M059J (cell line): ENCODE data around the gene SLC12A3. TPM values are rescaled to one million over a fixed set of nuclear protein-coding genes. Genes with fewer than 3 reads are reported as not detected.
A peak's percentile ranks its signal among the peaks of the same experiment; 100 is the strongest.

Experiments used
- DNase-seq: peaks from one replicate; pipeline ENCODE4 v3.0.0-alpha.2; 2012; ENCODE audit warnings: low read depth
- total RNA-seq: library from RNA; depleted of rRNA; stranded (reverse); fragments of >200 nt; shearing (Covaris generic); gene quantifications from 2 replicates; pipeline ENCODE4 v1.2.3, GENCODE V29; 2014; rRNA removed

Gene SLC12A3, protein sequence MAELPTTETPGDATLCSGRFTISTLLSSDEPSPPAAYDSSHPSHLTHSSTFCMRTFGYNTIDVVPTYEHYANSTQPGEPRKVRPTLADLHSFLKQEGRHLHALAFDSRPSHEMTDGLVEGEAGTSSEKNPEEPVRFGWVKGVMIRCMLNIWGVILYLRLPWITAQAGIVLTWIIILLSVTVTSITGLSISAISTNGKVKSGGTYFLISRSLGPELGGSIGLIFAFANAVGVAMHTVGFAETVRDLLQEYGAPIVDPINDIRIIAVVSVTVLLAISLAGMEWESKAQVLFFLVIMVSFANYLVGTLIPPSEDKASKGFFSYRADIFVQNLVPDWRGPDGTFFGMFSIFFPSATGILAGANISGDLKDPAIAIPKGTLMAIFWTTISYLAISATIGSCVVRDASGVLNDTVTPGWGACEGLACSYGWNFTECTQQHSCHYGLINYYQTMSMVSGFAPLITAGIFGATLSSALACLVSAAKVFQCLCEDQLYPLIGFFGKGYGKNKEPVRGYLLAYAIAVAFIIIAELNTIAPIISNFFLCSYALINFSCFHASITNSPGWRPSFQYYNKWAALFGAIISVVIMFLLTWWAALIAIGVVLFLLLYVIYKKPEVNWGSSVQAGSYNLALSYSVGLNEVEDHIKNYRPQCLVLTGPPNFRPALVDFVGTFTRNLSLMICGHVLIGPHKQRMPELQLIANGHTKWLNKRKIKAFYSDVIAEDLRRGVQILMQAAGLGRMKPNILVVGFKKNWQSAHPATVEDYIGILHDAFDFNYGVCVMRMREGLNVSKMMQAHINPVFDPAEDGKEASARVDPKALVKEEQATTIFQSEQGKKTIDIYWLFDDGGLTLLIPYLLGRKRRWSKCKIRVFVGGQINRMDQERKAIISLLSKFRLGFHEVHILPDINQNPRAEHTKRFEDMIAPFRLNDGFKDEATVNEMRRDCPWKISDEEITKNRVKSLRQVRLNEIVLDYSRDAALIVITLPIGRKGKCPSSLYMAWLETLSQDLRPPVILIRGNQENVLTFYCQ
- total RNA-seq, result not detected in 2 replicates

- no peak for DNase-seq
Measured at GRCh38 chr16:56864960-56865359, at the start of gene SLC12A3. TSS of gene SLC12A3 (plus strand) at chr16:56865207. CDS start at chr16:56865236, 29 bp downstream.

DNA sequence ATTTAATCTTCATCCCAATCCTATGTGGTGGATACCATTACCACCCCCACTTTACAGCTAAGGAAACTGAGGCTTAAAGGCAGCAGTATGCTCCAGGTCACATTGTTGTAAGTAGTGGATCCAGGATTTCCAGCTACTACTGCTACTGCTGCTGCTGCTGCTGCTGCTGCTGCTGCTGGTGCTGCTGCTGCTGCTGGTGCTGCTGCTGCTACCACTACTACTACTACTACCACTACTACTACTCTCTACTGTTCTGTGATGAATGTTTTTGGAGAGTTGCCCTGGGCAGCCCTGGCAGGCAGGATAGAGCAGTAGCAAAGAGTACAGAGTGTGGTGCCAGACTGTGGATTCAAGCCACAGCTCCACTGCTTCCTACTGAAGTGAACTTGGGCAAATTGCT is 49.3 kb upstream of the SLC12A3 start:
- no peak for DNase-seq

DNA sequence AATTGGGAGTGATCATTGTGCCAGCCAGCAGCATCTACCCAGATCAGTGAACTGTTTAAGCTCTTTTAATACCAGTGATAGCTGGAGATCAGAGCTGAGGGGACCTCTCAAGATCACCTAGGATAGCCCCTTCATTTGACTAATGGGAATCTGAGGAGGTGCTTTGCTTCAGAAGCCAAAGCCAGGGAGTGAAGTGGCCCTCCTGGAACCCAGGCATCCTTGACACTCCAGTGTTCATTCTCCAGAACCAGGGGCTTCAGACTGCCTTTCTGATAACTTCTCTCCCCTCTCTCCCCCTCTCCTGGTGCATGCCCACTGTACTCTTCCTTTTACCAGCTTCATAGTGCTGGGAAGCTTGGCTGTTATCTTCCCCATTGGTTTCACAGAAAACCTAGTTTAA is 48.0 kb upstream of the SLC12A3 start:
- DNase-seq, result no peak

DNA sequence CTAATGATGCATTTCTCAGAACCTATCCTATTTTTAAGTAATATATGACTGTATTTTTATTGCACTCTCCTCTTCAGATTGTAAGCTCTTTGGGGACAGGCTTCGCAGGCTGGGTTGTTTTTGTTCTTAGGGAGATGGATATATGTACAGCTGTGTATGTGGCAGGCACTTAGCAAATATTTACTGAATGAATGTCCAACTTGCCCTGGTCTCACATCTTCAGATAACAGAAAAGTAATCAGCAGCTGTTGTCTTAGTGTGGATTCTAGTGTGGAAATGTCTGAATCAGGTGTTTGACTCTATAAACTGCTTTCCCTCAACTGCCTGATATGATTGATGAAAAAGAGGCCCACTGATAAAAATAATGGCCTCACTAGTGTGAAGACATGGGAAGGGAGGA is 47.1 kb upstream of the SLC12A3 start:
- no peak for DNase-seq

GRCh38 chr16:56823081-56823733 is 41.8 kb upstream of the SLC12A3 start:
- DNase-seq, result no peak

- no peak for DNase-seq
Measured at GRCh38 chr16:56824331-56824730, 40.7 kb upstream of the SLC12A3 start.

- DNase-seq, result no peak
Measured at GRCh38 chr16:56824804-56825203, 40.2 kb upstream of the SLC12A3 start.

DNA sequence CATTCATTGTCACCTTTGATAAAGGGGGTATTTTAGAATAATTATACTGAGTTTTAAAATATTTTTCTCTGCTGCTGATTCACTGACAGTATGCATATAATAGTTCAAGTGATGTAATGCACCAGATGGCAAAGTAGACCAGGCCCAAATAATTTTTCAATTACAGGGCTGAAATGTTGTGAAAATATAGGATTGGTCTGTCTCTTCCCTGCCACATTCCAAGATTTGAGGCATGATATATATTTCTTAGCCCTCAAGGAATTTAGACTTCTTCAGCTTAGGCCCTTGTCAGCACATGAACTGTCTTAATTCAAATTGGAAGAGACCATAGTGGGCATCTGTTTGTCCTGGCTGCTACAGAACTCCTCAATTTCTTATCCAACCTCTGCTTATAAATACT is 39.2 kb upstream of the SLC12A3 start:
- no peak for DNase-seq

DNA sequence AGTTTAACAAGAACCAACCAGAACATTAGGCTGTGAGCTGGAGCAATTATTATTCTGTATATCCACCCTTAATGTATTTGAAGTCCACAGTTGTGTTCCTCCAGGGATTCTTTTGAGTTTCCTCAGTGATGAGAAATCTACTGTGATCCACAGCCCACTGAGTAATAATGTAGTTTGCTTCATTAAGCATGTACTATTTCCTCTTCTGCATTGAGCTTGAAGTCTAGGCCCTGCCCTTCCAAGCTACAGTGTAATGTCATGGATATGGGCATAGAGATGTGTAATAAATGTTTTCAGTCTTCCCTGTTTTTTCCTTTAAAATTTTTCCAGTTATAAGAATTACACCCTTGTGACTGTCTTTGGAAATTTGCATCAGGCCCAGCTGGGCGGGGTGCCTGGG is 36.4 kb upstream of the SLC12A3 start:
- DNase-seq, result no peak

DNA sequence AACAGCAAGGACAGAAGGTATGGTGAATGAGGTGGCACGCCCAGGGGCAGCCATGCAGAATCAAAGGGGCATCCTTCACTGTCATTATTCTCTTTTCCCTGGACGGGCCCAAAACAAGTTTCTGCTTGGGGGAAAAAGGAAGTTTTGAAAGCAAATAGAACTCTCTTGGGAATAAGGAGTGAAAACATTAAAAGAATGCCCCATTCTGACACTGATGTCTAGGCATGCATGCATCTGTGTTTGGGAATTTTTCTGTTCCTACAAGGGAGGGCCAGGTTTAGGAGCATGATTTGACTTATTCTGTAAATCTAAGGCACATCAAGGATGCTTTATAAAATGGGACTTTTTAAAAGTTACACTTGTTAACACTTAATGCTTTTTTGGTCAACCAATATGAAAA is 34.3 kb upstream of the SLC12A3 start:
- no peak for DNase-seq

DNA sequence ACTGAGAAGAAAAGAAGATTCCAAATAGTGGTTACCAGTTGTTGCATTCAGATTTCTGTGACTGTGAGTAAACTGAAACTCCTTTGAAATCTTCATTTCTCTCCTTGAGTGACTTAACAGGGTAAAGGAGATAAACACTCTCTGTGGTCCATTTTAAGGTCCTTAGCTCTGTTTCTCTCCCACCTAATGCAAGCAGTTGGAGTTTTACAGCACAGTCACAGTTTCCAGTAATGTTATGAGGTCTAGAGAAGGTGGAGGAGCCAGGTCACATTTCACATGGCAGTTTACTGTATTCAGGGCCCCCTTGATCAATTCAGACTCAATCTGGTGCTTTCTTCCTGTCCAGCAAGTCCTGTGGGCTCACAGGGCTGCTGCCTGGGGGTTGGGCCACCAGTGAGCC is 32.2 kb upstream of the SLC12A3 start:
- no peak for DNase-seq

- DNase-seq, result peak; percentile 72
Measured at GRCh38 chr16:56833243-56833970, 31.6 kb upstream of the SLC12A3 start.

DNA sequence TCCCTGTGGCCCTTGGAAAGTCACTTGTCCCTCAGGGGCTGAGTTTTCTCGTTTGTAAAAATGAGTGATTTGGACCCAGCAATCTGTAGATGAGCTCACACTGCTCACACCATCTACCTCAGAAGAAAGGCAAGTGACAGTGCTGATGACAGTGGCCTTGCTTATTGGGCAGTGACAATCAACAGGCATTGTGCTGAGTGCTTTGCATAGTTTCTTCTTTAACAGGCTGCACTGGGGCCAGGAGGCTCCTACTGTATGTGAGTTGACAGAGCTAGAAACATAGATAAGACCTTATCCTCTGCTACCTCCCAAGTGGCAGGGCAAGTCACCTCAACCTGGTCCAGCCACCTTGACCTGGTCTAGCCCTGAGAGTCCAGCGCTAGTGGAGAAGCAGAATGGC is 29.7 kb upstream of the SLC12A3 start:
- DNase-seq, result no peak

DNA sequence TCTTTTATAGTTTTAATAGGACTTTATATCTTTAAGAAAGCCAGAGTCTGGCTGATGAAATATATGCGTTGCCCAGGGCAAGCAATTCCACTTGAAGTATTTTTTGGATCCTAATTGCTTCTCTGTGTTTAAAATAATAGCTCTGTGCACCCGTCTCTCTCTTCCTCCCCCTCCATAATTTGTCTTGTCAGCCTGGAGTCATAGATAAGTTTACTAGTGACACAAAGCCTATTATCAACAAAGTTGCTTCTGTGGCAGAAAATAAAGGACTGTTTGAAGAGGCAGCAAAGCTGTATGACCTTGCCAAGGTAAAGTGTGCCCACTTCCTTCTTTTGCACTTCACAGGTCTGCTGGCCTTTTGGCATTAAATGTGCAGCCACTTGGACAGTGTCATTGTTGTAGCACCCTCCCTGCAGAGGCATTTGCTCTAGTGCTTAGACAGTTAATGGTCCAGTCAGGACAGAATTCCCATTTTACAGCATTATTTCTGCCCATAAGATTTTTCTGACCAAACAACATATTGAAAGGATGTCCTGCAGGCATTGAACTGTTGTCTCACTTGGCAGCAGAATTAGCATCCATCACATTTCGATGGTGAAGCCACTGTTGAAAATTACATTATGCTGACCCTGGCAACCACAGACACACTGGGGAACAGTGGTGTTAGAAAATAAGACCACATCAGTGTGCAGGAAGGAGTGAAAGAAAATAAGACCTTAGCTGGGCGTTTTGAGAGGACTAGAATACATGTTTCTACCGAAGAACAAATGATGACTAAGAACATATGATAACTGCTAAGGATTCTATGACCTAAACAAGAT is 28.4 kb upstream of the SLC12A3 start:
- peak; percentile 33 for DNase-seq

DNA sequence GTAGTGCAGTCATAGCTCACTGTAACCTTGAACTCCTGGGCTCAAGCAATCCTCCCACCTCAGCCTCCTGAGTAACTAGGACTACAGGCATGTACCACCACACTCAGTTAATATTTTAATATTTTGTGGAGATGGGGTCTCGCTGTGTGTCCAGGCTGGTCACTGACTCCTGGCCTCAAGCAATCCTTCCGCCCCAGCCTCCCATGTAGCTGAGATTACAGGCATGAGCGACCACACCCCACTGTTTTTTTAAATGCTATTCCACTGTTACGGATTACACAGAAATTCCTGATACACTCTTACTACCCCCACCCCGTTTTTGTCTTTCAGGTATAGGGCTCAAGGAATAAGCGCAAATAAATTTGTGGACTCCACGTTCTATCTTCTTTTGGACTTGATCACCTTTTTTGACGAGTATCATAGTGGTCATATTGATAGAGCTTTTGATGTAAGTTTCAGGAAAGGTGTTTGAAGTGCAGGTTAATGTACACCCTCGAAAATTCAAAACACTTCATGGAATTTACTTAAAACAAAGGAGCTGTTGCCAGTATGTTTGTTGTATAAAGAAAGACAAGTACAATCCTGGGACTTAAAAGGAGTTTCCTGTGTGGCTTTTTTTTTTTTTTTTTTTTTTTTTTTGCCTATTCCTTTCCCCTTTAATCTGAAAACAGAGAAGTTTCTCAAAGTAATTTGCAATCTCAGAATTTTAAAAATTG is 26.2 kb upstream of the SLC12A3 start:
- DNase-seq, result no peak

DNA sequence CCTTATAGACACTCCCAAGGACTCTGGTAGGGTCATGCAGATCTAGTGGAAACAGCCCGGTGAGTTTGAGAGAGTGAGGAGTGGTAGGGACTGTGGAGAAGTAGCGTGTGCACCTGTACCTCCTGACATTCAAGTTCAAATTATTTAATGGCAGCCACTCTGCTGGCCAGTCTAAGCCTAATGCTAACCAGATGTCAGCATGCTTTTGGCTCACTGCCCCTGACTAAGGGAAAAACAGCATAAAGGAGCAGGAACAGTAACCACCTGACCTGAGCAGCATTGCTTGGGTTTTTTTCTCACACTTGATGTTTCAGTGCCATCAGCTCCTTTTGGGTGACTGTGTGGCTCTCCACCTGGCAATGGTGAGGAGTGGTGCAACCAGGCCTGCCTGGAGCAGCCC is 23.8 kb upstream of the SLC12A3 start:
- peak; percentile 40 for DNase-seq

- no peak for DNase-seq
Measured at GRCh38 chr16:56841659-56842058, 23.3 kb upstream of the SLC12A3 start.

DNA sequence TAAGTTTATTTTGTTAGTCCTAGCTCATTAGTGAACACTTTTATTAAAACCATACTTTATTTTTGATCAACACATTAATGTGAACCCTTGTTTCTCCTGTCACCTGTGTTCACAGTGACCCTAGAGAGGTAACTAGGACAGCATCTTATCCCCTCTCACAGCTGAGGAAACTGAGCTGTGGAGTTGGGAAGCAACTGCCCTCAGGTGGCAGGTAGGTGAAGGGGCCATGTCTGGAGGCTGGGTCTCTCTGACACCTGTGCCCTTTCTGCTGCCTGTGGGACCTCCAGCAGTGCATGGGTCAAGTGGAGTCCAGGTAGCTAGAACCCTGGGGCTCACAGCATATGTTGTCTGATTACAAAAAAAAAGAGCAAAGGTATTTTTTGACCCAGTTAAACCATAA is 22.9 kb upstream of the SLC12A3 start:
- no peak for DNase-seq

GRCh38 chr16:56844056-56844455 is 21.0 kb upstream of the SLC12A3 start:
- DNase-seq, result no peak
